GM12891 (cell line): ENCODE data around the gene ABCA1.

ENCODE experiments used
- PAX5 ChIP-seq: IDR thresholded peaks from 2 replicates; pipeline ENCODE4 v1.6.1; 2011; ENCODE audit warnings: low read length, moderate library complexity, mild to moderate bottlenecking; ENCODE audit not compliant: insufficient read depth, severe bottlenecking
- POLR2A ChIP-seq: IDR thresholded peaks from 2 replicates; pipeline ENCODE4 v1.6.1; 2011; ENCODE audit warnings: low read depth, low read length, control low read depth
- POLR2AphosphoS5 ChIP-seq: IDR thresholded peaks from 2 replicates; pipeline ENCODE4 v1.6.1; 2011; ENCODE audit warnings: low read depth, low read length, control low read depth
- POU2F2 ChIP-seq: IDR thresholded peaks from 2 replicates; pipeline ENCODE4 v1.6.1; 2011; ENCODE audit warnings: low read depth, mild to moderate bottlenecking, control low read depth, low read length, moderate library complexity
- TAF1 ChIP-seq: IDR thresholded peaks from 2 replicates; pipeline ENCODE4 v1.6.1; 2011; ENCODE audit warnings: low read depth, low read length, control low read depth

DNA sequence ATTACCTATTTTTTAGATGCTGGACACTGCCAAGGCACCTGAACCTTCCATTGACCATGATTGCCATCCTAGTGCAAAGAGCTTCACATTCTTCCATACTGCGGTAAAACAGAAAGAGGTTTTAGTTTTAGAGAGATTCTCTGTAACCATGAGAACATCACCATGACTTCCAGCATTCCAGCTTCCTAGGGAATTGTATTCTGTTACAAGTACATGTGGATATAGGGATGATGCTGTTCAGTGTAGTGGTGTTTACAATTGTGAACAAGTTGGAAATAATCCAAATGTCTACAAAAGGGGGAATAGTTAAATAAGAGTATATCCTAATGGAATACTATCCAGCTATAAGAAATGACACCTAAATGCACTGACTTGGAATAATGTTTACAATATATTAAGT is 141.7 kb downstream of the ABCA1 start:
- TF ChIP-seq POLR2AphosphoS5: no peak
- TF ChIP-seq POLR2A: no peak
- TF ChIP-seq TAF1: no peak
- no peak for TF ChIP-seq PAX5
- TF ChIP-seq POU2F2: no peak
